Prostate gland (tissue), 2 donors: ENCODE measurements around the gene TNIP2.

Experiments
- POLR2AphosphoS5 ChIP-seq: sonication (generic); formaldehyde crosslinking; IDR thresholded peaks from one replicate; pipeline ENCODE4 v1.6.1; 2017; ENCODE audit warnings: antibody characterized with exemption
- TF ChIP-seq, protein P1 (sequence below), 4 experiments: fragments of 200-600 bp in 2 of 4; fragments of 450-650 bp in 2 of 4; sonication (generic) in 2 of 4; IDR thresholded peaks; 1 replicate in 3 of 4; 2 replicates in 1 of 4; pipeline ENCODE4 v1.5.1; 2016 to 2019; ENCODE audit warnings: antibody characterized with exemption in 4 of 4, mild to moderate bottlenecking in 2 of 4, moderate library complexity in 2 of 4

DNA sequence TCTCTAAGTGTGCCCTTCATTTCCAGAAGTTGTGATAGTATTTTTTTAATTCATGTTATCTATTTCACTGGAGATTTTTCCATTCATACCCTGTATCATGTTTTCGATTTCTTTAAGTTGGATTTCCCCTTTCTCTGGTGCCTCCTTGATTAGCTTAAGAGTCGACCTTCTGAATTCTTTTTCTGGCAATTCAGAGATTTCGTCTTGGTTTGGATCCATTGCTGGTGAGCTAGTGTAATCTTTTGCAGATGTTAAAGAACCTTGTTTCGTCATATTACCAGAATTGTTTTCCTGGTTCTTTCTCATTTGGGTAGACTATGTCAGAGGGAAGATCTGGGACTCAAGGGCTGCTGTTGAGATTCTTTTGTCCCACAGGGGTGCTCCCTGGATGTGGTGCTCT is 27.7 kb upstream of the TNIP2 start:
- TF ChIP-seq, protein P1, sequence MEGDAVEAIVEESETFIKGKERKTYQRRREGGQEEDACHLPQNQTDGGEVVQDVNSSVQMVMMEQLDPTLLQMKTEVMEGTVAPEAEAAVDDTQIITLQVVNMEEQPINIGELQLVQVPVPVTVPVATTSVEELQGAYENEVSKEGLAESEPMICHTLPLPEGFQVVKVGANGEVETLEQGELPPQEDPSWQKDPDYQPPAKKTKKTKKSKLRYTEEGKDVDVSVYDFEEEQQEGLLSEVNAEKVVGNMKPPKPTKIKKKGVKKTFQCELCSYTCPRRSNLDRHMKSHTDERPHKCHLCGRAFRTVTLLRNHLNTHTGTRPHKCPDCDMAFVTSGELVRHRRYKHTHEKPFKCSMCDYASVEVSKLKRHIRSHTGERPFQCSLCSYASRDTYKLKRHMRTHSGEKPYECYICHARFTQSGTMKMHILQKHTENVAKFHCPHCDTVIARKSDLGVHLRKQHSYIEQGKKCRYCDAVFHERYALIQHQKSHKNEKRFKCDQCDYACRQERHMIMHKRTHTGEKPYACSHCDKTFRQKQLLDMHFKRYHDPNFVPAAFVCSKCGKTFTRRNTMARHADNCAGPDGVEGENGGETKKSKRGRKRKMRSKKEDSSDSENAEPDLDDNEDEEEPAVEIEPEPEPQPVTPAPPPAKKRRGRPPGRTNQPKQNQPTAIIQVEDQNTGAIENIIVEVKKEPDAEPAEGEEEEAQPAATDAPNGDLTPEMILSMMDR (IDR thresholded peaks at IDR 0.05), result no peak
- no peak for TF ChIP-seq POLR2AphosphoS5
